Mucosa of stomach (tissue), 1 donor: ENCODE results near the gene RNASE8.
A peak's percentile ranks its signal among the peaks of the same experiment; 100 is the strongest.

Source experiments
- H3K27me3 ChIP-seq: one replicate; pipeline ENCODE4 v1.7.0; 2013; ENCODE audit warnings: mild to moderate bottlenecking, low read length; ENCODE audit not compliant: control insufficient read depth, insufficient read depth
- H3K36me3 ChIP-seq: one replicate; pipeline ENCODE4 v1.7.0; 2013; ENCODE audit warnings: low read length; ENCODE audit not compliant: control insufficient read depth, insufficient read depth
- H3K4me1 ChIP-seq: one replicate; pipeline ENCODE4 v1.7.0; 2013; ENCODE audit warnings: mild to moderate bottlenecking, low read length; ENCODE audit not compliant: control insufficient read depth, insufficient read depth
- H3K4me3 ChIP-seq: one replicate; pipeline ENCODE4 v1.7.0; 2013; ENCODE audit warnings: low read length
- H3K9ac ChIP-seq: one replicate; pipeline ENCODE4 v1.7.0; 2013; ENCODE audit warnings: mild to moderate bottlenecking, low read length, moderate library complexity
- H3K9me3 ChIP-seq: one replicate; pipeline ENCODE4 v1.7.0; 2013; ENCODE audit warnings: mild to moderate bottlenecking, low read length, moderate library complexity; ENCODE audit not compliant: control insufficient read depth
- donor health status: Pancreatic carcinoma.

The RNASE8 gene

GRCh38 chr14:21022686-21023085 lies 34.9 kb upstream of the RNASE8 start:
- no peak overlapping the region for H3K9ac ChIP-seq
- H3K36me3 ChIP-seq, result no peaks in the 10 kb centered on the region
- peaks cover 16% of the 10 kb centered on the region for H3K4me1 ChIP-seq
- H3K9me3 ChIP-seq, result no peaks in the 10 kb centered on the region
- H3K27me3 ChIP-seq, result no peaks in the 10 kb centered on the region
- H3K4me3 ChIP-seq, result no peak overlapping the region

GRCh38 chr14:21023174-21023573 lies 34.4 kb upstream of the RNASE8 start:
- no peaks in the 10 kb centered on the region for H3K36me3 ChIP-seq
- no peaks in the 10 kb centered on the region for H3K27me3 ChIP-seq
- peaks cover 16% of the 10 kb centered on the region for H3K4me1 ChIP-seq
- no peaks in the 10 kb centered on the region for H3K9me3 ChIP-seq
- H3K9ac ChIP-seq, result no peak overlapping the region
- no peak overlapping the region for H3K4me3 ChIP-seq

DNA sequence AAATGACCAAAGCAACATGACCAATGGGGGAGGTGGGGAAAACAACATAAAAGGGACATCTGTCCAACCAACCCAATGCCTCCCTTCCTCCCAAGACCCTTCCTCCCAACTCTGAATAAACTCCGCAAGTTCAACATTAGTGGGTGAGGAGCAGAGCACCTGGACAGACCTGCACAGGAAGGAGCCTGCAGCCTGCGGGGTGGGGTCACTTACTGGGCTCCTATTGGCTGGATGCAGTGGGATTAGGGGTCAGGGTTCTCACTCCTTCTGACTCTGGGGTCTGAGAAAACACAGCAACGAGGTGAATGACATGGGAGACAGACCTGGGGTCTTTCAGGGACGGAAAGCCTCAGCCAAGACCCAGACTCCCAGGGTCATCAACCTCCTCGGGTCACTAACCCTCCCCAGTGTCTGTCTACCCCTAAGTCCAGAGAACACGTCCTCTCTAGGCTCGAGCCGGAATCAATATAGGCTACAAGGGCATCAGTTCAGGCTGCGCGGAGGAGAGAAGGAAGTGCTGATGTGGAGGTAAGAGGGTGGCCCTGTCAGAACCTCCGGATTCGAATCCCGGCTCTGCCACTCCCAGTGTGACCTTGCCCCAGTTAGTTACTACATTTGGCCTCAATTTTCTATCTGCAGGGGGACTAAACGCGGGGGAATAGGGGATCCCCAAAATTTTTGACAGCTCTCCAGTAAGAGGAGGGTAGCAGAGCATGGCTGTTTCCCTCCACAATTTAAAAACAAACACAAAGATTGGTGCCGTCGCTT lies 33.6 kb upstream of the RNASE8 start:
- no peaks in the 10 kb centered on the region for H3K27me3 ChIP-seq
- H3K9ac ChIP-seq, result peak overlapping the region; percentile 86
- no peaks in the 10 kb centered on the region for H3K36me3 ChIP-seq
- H3K9me3 ChIP-seq, result no peaks in the 10 kb centered on the region
- H3K4me3 ChIP-seq, result peak overlapping the region; percentile 78
- H3K4me1 ChIP-seq, result peaks cover 16% of the 10 kb centered on the region

DNA sequence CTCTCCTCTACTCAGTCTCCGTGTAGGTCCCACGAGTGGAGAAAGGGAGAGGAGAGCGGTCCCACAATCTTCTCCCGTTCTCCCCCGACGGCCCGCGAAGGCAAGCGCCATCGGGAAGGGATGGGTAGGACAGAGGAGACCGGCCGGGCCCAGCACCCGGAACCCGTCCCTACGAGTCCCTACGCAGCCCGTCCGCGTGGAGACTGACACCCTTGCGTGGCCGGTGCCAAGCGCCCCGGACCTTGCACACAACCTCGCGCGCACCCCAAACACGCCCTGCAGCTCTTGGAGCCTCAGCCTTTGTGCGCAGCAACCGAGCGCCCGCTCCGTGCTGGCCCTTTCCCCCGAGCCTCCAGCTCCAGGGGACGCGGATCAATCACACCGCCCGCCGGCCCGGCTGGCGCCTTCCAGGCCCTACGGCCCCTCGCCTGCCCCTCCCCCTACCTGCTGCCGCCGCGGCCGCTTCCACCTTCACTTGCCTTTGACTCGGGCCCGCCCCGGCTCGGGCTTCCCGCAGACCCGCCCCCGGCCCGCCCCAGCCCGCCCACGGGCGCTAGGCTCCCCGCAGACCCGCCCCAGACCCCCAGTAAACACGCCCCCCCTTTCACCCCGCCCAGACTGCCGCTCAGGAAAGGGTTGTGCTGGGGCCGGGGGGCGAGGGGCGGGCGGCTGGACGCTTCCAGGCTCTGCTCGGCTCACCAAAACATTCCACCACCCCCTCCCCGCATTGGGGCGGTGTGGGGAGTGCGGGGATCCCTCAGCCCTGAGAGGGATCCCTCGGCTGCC lies 32.8 kb upstream of the RNASE8 start, which contains the start of gene NDRG2:
Gene NDRG2 (minus strand): TSS at position 477 of the 786 bp plus-strand sequence. CDS start 1,746 bp downstream, outside the sequence.
- H3K27me3 ChIP-seq, result no peaks in the 10 kb centered on the region
- no peaks in the 10 kb centered on the region for H3K9me3 ChIP-seq
- H3K4me1 ChIP-seq, result peaks cover 16% of the 10 kb centered on the region

GRCh38 chr14:21025371-21026273 lies 32.0 kb upstream of the RNASE8 start:
- H3K9ac ChIP-seq, result peak overlapping the region; percentile 67
- H3K27me3 ChIP-seq, result no peaks in the 10 kb centered on the region
- no peak overlapping the region for H3K4me3 ChIP-seq
- H3K4me1 ChIP-seq, result peaks cover 16% of the 10 kb centered on the region
- no peaks in the 10 kb centered on the region for H3K36me3 ChIP-seq
- H3K9me3 ChIP-seq, result no peaks in the 10 kb centered on the region

More for the DNA sequence above, 32.8 kb upstream of the RNASE8 start, which contains the start of gene NDRG2:
- H3K36me3 ChIP-seq, result no peaks in the 10 kb centered on the region
- H3K9ac ChIP-seq, result peak within 1 kb of the TSS; percentile 86
- H3K4me3 ChIP-seq, result peak within 1 kb of the TSS; percentile 78

DNA sequence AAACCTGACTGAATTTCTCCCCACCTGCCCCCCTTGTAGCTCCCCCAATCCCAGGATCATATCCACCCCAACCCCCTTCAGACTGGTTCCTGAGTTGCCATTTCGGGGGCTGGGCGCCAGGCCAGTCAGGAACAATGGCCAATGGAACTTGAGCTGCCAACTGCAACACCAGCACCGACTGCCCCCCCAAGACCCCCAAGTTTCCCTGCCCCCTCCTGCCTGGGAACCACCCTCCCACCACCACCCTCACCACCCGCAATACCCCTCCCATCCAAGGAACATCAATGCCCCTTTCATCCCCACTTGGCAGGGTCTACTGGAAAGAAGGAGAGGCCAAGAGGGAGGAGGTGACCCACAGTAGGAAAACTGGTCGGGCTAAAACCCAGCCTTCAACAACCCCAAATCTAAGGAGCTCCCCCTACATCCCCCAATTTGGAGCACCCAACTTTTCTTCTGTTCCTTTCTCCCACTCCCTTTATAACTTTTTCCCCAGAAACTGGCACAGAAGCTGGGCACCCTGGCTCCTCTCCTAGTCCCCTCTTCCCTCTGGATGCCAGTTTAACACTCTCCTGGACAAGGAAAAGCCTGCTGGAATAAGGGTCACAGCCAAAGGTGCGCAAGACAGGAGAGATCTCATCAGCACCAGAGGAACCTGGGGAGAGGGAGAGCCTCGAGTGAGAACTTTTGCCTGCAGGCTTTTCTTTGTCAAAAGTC lies 31.2 kb upstream of the RNASE8 start:
- Histone ChIP-seq H3K9me3 (no peaks in the 10 kb centered on the region), H3K9ac (no peak overlapping the region), H3K27me3 (no peaks in the 10 kb centered on the region), H3K4me1 (peaks cover 16% of the 10 kb centered on the region), H3K4me3 (no peak overlapping the region), H3K36me3 (no peaks in the 10 kb centered on the region)

DNA sequence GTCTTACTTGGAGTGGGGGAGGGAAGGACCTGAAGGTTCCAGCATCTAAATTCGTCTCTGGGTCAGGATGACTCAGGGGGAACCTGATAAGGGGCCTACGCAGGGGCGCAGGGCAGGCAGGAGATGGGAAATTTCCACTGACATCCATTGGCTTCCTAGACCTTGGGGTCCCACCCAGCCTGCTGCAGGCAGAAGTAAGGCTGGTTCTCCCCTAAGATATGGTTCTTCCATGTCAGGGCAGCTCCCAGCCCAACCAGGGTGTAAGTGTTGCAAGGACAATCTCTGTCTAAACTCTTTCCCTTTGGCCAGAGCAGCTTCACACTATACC lies 30.7 kb upstream of the RNASE8 start:
- no peaks in the 10 kb centered on the region for H3K9me3 ChIP-seq
- no peaks in the 10 kb centered on the region for H3K36me3 ChIP-seq
- H3K4me3 ChIP-seq, result no peak overlapping the region
- H3K9ac ChIP-seq, result no peak overlapping the region
- peaks cover 16% of the 10 kb centered on the region for H3K4me1 ChIP-seq
- no peaks in the 10 kb centered on the region for H3K27me3 ChIP-seq

DNA sequence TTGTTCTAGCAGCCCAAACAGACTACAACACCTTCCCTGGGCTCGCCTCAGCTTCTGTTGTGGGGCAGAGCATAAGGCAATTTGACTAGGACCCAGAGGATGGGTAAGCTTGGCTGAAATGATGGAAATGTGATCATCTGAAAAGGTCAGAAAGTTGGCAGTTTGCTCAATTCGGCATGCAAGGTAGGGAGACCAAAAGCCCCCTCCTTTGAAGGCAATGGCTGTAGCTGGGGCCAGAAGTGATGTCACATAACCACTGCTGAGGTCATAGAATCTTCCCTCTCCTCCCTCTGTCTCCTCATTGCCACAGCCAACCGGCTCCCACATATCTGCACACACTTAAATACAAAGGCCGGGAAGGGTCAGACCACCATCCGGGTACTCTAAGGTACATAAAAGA lies 27.7 kb upstream of the RNASE8 start, which contains the start of gene TPPP2:
Gene TPPP2 (plus strand): TSS at position 301 of the 400 bp plus-strand sequence. CDS start 365 bp downstream, outside the sequence.
- H3K9me3 ChIP-seq, result no peaks in the 10 kb centered on the region
- no peak within 1 kb of the TSS for H3K4me3 ChIP-seq
- H3K27me3 ChIP-seq, result no peaks in the 10 kb centered on the region
- no peaks in the 10 kb centered on the region for H3K4me1 ChIP-seq
- H3K9ac ChIP-seq, result no peak within 1 kb of the TSS
- no peaks in the 10 kb centered on the region for H3K36me3 ChIP-seq

DNA sequence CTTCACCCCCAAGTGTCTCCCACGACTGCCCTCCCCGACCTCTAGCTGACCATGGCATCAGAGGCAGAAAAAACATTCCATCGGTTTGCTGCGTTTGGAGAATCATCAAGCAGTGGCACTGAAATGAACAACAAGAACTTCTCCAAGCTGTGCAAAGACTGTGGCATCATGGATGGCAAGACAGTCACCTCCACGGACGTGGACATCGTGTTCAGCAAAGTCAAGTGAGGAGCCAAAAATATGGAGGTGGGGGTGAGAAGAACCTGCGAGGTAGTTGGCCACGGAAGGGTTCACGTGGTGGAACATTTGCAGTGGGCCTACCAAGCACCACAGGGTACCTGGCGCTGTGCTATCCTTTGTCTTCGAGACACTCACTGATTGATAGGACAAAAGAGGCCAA lies 27.1 kb upstream of the RNASE8 start:
- Histone ChIP-seq H3K27me3 (no peaks in the 10 kb centered on the region), H3K4me1 (no peaks in the 10 kb centered on the region), H3K9ac (no peak overlapping the region), H3K36me3 (no peaks in the 10 kb centered on the region), H3K4me3 (no peak overlapping the region), H3K9me3 (no peaks in the 10 kb centered on the region)

GRCh38 chr14:21032326-21033132 lies 25.1 kb upstream of the RNASE8 start:
- Histone ChIP-seq H3K27me3 (no peaks in the 10 kb centered on the region), H3K9ac (no peak overlapping the region), H3K9me3 (no peaks in the 10 kb centered on the region)

More at GRCh38 chr14:21032326-21033132, 25.1 kb upstream of the RNASE8 start:
- H3K4me3 ChIP-seq, result no peak overlapping the region
- no peaks in the 10 kb centered on the region for H3K36me3 ChIP-seq
- H3K4me1 ChIP-seq, result no peaks in the 10 kb centered on the region
